ENCODE measurements around the gene POLK. TPM values are rescaled to one million over a fixed set of nuclear protein-coding genes. Genes with fewer than 3 reads are reported as not detected.

POLK gene
- total and polyA plus RNA-seq, 2 of the 8 experiments (the other 6 are each of a cell fraction or from before 2014, with no cell fraction given): 2.0 to 9.0 TPM

- no peak overlapping the region for H3K4me2 ChIP-seq (ENCODE audit: insufficient read depth in 1 of 2, low read depth in 2 of 2, low read length in 2 of 2)
- H3K9ac ChIP-seq (replicated peaks in 1 of 4; ENCODE audit: extremely low read depth in 1 of 4, low read depth in 3 of 4, low read length in 3 of 4): no peak overlapping the region
- H3K79me2 ChIP-seq (ENCODE audit: control insufficient read depth in 1 of 2, insufficient read depth in 2 of 2, low read length in 2 of 2): peaks cover 0 to 5% of the 10 kb centered on the region in 2 experiments; a peak in 1 of 4 replicates
- H3K4me1 ChIP-seq (replicated peaks in 1 of 4; ENCODE audit: control insufficient read depth in 3 of 4, insufficient read depth in 4 of 4, low read length in 3 of 4): no peaks in the 10 kb centered on the region; a peak in 1 of 7 replicates
- H3K4me3 ChIP-seq (ENCODE audit: extremely low read depth in 1 of 4, insufficient read depth in 2 of 4, low read depth in 3 of 4, low read length in 4 of 4): no peak overlapping the region
- ChIA-PET CTCF (ENCODE audit: partially characterized antibody) (no interaction called here), POLR2A (ENCODE audit: partially characterized antibody) (no interaction called here)
- FAIRE-seq (no peak), DNase-seq (ENCODE audit: low read depth in 1 of 2, low spot score in 2 of 2) (no peak)
- no peaks in the 10 kb centered on the region for H4K20me1 ChIP-seq (replicated peaks in 1 of 2; ENCODE audit: control insufficient read depth in 1 of 2, insufficient read depth in 2 of 2, low read length in 2 of 2)
- WGBS, 2 experiments (ENCODE audit: extremely low coverage in 1 of 2, insufficient coverage in 1 of 2, insufficient read length in 1 of 2, insufficient replicate concordance in 2 of 2, low coverage in 1 of 2, low lambda C conversion rate in 2 of 2, missing lambda C conversion rate in 1 of 2): 79% methylated on average over 2 of the region's 2 CpGs; no CpG with 5 or more reads in 1 of the 2 experiments
- peaks cover 4% of the 10 kb centered on the region for H3K79me1 ChIP-seq (ENCODE audit: low read depth, low read length)
- H3K4ac ChIP-seq (replicated peaks; ENCODE audit: insufficient read length, low read depth, low read length): no peak overlapping the region
- no peak overlapping the region for H2AFZ ChIP-seq (ENCODE audit: low read length)
- H4K5ac ChIP-seq (ENCODE audit: insufficient read length, low read depth, low read length): no peak overlapping the region
- no peaks in the 10 kb centered on the region for H3K23me2 ChIP-seq (ENCODE audit: low read depth, low read length)
- no peak overlapping the region for H4K8ac ChIP-seq (ENCODE audit: extremely low read depth, insufficient read depth, low read length)
- no peak overlapping the region for H2BK20ac ChIP-seq (ENCODE audit: low read length)
- H3K56ac ChIP-seq (replicated peaks; ENCODE audit: insufficient read length, low read depth, low read length): no peak overlapping the region
- peaks cover 3 to 7% of the 10 kb centered on the region in 2 experiments; a peak in 2 of 4 replicates for H3K9me3 ChIP-seq (ENCODE audit: insufficient read depth in 2 of 2, low read depth in 1 of 2, low read length in 1 of 2)
- no peak overlapping the region for H2BK120ac ChIP-seq (replicated peaks; ENCODE audit: low read depth, low read length)
- no peak overlapping the region for H4K91ac ChIP-seq (replicated peaks; ENCODE audit: insufficient read length, low read length)
- no peak overlapping the region for H3K27ac ChIP-seq (ENCODE audit: low read depth, low read length)
- H3K18ac ChIP-seq (ENCODE audit: extremely low read depth, low read length): no peak overlapping the region
- H2BK5ac ChIP-seq (ENCODE audit: low read depth, low read length): no peak overlapping the region
- no peak overlapping the region for H2BK12ac ChIP-seq (ENCODE audit: low read depth, low read length)
- no peak overlapping the region for H3K14ac ChIP-seq (ENCODE audit: insufficient read length)
- H2AK5ac ChIP-seq (ENCODE audit: low read depth, low read length): no peak overlapping the region
- no peak overlapping the region for H3K23ac ChIP-seq (ENCODE audit: insufficient read length)
- no peaks in the 10 kb centered on the region for H3K36me3 ChIP-seq (ENCODE audit: control insufficient read depth in 2 of 4, insufficient read depth in 4 of 4, low read length in 3 of 4)
- no peak overlapping the region for H2BK15ac ChIP-seq (ENCODE audit: low read length)
- no peaks in the 10 kb centered on the region for H3K27me3 ChIP-seq (replicated peaks in 1 of 4; ENCODE audit: control insufficient read depth in 3 of 4, extremely low read depth in 1 of 4, insufficient read depth in 3 of 4, low read length in 3 of 4)
- no peak for TF ChIP-seq RNF2 (IDR thresholded peaks at IDR 0.05; ENCODE audit: borderline replicate concordance, low read depth, low read length, missing control alignments, poor library complexity, severe bottlenecking)
- no peak for TF ChIP-seq CREB1 (IDR thresholded peaks at IDR 0.05)
- TF ChIP-seq, protein P1, sequence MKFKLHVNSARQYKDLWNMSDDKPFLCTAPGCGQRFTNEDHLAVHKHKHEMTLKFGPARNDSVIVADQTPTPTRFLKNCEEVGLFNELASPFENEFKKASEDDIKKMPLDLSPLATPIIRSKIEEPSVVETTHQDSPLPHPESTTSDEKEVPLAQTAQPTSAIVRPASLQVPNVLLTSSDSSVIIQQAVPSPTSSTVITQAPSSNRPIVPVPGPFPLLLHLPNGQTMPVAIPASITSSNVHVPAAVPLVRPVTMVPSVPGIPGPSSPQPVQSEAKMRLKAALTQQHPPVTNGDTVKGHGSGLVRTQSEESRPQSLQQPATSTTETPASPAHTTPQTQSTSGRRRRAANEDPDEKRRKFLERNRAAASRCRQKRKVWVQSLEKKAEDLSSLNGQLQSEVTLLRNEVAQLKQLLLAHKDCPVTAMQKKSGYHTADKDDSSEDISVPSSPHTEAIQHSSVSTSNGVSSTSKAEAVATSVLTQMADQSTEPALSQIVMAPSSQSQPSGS (IDR thresholded peaks at IDR 0.05; ENCODE audit: low read length): no peak
- no peak for TF ChIP-seq EGR1 (IDR thresholded peaks at IDR 0.05; ENCODE audit: borderline replicate concordance, low read depth, low read length)
- TF ChIP-seq GTF2F1 (IDR thresholded peaks at IDR 0.05; ENCODE audit: borderline replicate concordance, low read depth, low read length): no peak
- TF ChIP-seq BCL11A (IDR thresholded peaks at IDR 0.05; ENCODE audit: low read depth in 2 of 2, low read length in 2 of 2): no peak
Observed at GRCh38 chr5:75526070-75526469, 14.4 kb downstream of the POLK start.
